Cardiac fibroblast (primary cell): ENCODE results near the gene LRP8.

ENCODE experiments used
- DNase-seq, 2 donors: peaks; one replicate each; pipeline versions ENCODE4 v3.0.0 to v3.0.0-alpha.2; 2010; ENCODE audit warnings: low read depth in 2 of 2
- H3K4me3 ChIP-seq, 2 donors: replicated peaks in 1 of 2; 1 replicate in 1 of 2; 2 replicates in 1 of 2; pipeline ENCODE4 v1.5.1; 2011; ENCODE audit warnings: low read depth in 2 of 2, low read length in 2 of 2, mild to moderate bottlenecking in 2 of 2, moderate library complexity in 1 of 2
- TF ChIP-seq, protein P1 (sequence below): IDR thresholded peaks from one replicate; pipeline ENCODE4 v1.5.1; 2011; ENCODE audit warnings: low read depth, mild to moderate bottlenecking, low read length, inconsistent platforms

Gene LRP8

DNA sequence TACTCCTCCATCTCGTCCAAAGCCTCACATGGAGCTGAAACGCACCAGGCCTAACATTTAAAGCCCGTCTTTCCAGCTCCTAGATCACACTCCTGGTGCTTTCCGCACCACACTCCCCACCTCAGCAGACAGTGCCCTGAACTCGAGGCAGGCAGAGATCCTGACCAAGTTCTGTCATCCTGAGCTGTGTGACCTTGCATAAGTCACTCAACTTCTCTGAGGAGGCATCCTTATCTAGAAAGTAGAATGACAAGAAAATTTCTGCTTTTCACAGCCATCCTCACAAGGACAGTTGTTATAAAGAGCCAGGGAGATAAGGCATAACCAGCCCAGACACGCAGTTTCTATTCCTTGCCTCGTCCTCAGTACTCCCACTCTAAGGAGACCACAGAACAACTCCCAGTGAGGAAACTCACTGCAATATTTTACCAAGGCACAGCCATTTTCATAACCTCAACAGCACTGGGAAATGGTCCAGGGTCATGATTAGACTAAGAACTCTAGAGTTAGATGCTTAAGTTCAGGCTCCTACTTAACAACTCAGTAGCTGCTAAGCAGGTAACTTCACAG lies 3.1 kb downstream of the LRP8 start:
- TF ChIP-seq, protein P1, sequence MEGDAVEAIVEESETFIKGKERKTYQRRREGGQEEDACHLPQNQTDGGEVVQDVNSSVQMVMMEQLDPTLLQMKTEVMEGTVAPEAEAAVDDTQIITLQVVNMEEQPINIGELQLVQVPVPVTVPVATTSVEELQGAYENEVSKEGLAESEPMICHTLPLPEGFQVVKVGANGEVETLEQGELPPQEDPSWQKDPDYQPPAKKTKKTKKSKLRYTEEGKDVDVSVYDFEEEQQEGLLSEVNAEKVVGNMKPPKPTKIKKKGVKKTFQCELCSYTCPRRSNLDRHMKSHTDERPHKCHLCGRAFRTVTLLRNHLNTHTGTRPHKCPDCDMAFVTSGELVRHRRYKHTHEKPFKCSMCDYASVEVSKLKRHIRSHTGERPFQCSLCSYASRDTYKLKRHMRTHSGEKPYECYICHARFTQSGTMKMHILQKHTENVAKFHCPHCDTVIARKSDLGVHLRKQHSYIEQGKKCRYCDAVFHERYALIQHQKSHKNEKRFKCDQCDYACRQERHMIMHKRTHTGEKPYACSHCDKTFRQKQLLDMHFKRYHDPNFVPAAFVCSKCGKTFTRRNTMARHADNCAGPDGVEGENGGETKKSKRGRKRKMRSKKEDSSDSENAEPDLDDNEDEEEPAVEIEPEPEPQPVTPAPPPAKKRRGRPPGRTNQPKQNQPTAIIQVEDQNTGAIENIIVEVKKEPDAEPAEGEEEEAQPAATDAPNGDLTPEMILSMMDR, result no peak
- DNase-seq, result peak in 1 of 2 donors; percentile 42
- no peak overlapping the region for H3K4me3 ChIP-seq

GRCh38 chr1:53324321-53324720 lies 3.5 kb downstream of the LRP8 start:
- no peak overlapping the region for H3K4me3 ChIP-seq
- no peak for DNase-seq
- TF ChIP-seq, protein P1, result no peak

GRCh38 chr1:53323316-53323715 lies 4.6 kb downstream of the LRP8 start:
- no peak overlapping the region for H3K4me3 ChIP-seq
- no peak for DNase-seq
- TF ChIP-seq, protein P1, result no peak

DNA sequence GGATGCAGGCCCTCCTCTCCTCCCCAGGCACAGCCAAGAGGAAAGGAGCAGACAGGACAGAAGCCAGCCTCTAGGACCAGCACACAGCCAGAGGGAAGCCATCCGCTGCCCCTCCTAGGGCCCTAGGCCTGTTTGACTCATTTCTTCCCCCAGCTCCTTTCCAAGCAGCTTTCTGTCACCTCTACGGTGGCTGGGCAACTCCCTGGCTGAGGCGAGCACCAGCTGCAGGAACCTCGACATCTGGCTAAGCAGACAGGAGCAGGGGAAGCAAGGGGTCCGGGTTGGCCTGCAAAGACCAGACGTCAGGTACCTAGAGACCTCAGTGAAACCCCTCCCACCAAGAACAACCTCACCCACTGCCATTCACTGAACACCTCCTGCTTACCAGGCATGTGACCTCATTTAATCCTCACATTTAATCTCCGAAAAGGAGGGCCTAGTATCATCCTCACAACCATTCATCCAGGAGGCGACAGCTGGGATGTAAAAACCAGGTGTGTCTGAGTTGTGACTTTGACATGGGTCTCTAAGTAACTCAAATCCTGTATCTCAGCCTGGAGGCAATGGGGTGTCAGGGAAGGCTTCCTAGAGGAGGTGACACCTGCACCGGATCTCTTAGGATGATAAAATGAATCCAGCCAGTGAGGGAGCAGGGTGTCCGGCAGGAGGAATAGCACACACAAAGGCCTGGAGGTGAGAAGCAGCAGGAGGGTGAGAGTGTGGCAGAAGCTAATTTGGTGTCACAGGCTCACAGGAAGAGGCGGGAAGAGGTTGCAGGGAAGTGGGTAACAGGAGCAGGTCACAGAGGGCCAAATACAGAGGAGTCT lies 5.9 kb downstream of the LRP8 start:
- TF ChIP-seq, protein P1, result no peak
- DNase-seq, result no peak

GRCh38 chr1:53321366-53321765 lies 6.5 kb downstream of the LRP8 start:
- DNase-seq, result no peak
- TF ChIP-seq, protein P1, result peak; percentile 24
- no peak overlapping the region for H3K4me3 ChIP-seq

More for the DNA sequence above, 5.9 kb downstream of the LRP8 start:
- no peak overlapping the region for H3K4me3 ChIP-seq

DNA sequence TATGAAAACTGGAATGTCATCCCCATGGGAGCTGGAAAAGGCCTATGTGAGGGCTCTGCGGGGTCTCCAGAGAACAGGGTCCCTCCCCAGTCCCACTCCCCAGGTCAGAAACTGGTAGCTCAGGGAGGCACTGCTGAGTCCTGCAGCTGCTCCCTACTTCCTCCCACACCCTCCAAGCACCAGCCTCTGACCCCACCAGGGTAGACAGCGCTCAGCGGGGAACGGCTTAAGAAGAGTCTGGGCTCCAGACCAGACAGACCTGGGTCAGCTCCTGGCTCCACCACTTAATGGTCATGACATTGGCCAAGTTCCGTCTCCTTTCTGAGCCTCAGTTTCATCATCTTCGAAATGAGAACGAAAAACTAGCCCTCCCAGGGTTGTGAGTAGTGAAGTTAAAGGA lies 7.2 kb downstream of the LRP8 start:
- TF ChIP-seq, protein P1, result no peak
- DNase-seq, result no peak
- no peak overlapping the region for H3K4me3 ChIP-seq
